GM18508 (cell line): ENCODE data around the gene IDI1.

Experiments used
- ATAC-seq: cut with Tn5 transposase; IDR thresholded peaks from one replicate; pipeline ENCODE4 v1.9.1; 2021; ENCODE audit warnings: moderate number of reproducible peaks; ENCODE audit not compliant: insufficient read depth, unreplicated experiment

Gene IDI1

DNA sequence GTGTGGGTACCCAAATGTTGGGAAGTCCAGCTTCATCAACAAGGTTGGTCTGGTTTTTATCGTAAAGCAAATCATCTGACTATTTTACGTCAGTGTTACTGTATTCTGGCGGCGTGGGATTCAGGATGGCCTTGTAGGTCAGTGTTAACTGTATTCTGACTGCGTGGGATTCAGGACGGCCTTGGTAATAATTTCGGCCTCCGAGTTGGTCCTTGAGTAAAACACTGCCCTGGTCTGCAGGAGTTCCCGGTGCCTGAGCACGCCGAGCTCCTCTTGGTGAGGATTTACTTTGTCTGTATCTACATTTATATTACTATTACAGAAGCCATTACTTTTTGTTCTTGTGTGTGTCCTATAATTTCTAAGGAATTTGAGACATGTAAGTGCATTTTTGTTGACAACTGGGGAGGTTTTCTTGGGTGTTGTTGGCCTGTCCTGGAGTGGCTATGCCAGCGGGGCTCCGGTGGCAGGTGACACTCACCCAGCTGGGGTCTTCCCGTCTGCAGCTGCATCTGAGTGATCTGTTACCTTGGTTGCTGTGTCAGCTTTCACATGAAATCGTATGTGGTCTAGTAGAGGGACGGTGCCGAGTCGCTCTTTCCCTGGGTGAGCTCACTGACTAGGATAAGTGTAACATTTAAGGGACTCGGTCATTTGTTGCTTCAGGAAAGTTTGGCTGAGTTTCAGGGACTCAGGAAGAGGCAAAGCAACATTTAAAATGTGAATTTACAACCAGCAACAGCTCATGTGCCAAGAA is 51.5 kb downstream of the IDI1 start:
- ATAC-seq = no peak

DNA sequence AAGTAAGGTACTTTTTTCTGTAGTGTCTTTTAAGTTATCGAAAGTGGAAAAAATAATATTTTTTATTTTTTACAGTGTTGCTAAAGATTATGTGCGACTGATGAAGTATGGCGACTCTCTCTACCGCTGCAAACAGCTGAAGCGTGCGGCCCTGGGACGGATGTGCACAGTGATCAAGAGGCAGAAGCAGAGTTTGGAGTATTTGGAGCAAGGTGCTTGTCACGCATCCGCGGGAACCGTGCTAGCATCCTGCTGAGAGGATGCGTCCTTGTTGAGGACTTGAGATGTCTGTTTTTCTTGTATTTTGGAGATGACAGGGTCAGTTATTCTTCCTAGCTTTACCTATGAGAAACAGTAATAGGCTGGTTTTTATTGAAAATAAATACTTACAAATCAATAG is 52.9 kb downstream of the IDI1 start:
- no peak for ATAC-seq

DNA sequence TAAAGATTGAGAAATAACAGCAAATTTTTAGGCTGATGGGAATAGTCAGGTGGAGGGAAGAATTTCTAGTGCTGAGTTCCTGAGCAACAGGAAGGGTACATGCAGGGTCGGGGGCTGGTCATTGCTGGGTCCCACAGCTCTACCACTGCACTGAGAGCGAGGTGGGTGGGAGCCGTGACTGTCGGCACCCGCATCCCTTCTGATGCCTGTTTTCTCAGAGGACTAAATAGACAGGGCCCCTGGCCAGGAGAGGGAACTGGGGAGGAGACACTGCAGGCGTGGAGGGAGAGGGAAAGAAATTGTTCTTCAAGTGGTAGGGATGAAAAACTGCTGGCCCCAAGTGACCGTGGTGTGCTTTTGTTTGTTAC is 53.4 kb downstream of the IDI1 start:
- no peak for ATAC-seq

DNA sequence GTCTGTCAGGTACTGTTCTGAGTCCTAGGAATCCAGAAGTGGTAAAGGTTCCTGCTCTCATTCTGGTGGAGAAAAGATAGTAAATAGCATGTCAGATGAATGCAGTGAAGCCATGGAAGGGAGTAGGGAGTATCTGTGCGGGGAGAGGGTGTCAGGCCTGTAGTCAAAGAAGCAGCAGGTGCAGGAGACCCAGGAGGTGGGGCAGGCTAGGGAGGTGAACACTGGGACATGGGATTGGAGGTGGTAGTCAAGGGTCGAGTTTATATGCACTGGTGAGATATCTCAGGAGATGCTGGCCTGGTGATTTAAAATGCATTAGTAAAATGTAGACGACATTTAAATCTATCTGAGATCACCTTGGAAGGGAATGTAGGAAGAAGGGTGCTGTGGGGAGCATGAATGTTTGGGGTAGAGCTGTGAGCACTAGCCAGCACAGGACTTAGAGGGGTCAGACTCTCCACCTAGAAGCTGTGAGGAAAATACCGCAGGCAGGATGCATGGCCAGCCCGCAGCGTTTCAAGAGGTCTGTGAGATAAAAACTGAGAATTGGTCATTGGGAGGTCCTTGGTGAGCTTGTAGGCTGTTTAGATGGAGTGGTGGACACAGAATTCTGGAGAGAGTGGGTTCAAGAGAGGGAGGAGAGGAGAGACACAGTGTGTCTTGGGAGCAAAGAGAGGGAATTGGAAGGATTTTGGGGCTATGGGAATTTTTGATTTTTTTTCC is 53.9 kb downstream of the IDI1 start:
- ATAC-seq = no peak

DNA sequence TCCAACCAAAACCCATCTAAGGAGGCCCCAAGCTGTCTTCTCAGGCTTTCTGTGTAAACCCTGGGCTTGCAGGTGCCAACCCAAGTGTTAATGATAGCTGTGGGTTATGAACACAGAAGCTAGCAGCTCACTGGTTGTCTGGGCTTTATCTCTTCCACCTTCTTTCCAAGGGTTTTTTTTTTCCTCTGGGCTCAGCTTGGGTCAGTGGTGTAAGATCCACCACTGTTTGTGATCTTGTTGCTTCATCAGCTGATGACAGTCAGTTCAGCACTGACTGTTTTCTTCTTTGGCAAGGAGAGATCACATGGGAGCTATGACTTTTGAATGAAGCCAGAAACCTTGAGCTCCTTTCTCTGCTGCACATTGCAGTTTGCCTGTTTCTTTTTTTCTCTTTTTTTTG is 56.0 kb downstream of the IDI1 start:
- no peak for ATAC-seq

DNA sequence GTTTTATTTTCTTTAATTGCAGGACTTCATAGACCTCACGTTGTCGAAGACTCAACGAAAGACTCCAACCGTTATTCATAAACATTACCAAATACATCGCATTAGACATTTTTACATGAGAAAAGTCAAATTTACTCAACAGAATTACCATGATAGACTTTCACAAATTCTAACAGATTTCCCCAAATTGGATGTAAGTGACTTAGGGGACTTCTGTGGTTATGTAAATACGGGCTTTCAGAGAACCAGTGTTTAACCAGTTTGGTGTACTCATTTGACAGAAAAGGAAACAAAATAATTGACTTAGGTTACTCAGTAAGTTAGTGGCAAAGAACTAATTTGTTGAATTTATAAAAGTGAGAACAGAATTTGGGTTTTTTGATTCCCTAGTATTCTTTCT is 56.5 kb downstream of the IDI1 start:
- ATAC-seq = peak; percentile 33

DNA sequence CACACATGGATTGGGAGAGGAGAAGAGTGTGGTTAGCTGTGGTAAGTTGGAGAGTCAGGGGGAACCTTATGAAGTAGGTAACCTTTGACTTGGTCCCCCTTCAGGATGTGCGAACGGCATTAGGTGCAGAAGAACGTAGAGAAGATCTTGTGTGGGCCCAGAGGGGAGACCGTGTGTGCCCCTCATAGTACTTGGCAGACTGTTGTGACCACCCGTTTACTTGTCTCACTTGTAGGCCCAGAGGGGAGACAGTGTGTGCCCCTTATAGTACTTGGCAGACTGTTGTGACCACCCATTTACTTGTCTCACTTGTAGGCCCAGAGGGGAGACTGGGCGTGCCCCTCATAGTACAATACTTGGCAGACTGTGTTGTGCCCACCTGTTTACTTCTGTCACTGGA is 58.1 kb downstream of the IDI1 start:
- no peak for ATAC-seq
